SK-N-SH treated with all-trans-retinoic acid at 6 μM for 48 hours (cell line): ENCODE measurements around the gene SERINC3.

Experiments used
- ATAC-seq: fragments of 200-7000 bp; cut with Tn5 transposase; 3 replicates; pipeline ENCODE4 v1.9.1; 2020; ENCODE audit warnings: mild to moderate bottlenecking, moderate library complexity
- ARNTL ChIP-seq: fragments of 450-650 bp; formaldehyde crosslinking; IDR thresholded peaks from 2 replicates; pipeline ENCODE4 v1.5.0; 2020; ENCODE audit warnings: low read depth, mild to moderate bottlenecking, moderate library complexity, borderline replicate concordance
- BACH2 ChIP-seq: fragments of 250-450 bp; sonication (Bioruptor Pico); IDR thresholded peaks from 2 replicates; pipeline ENCODE4 v1.9.0; 2021; ENCODE audit warnings: mild to moderate bottlenecking, borderline replicate concordance
- CSDC2 ChIP-seq: fragments of 250-450 bp; sonication (Bioruptor Pico); IDR thresholded peaks from 2 replicates; pipeline ENCODE4 v1.5.0; 2020; ENCODE audit warnings: mild to moderate bottlenecking, moderate library complexity
- GLIS3 ChIP-seq: fragments of 250-450 bp; sonication (Bioruptor Pico); IDR thresholded peaks from 2 replicates; pipeline ENCODE4 v1.5.0; 2020; ENCODE audit warnings: mild to moderate bottlenecking, moderate library complexity
- ISL1 ChIP-seq: fragments of 250-450 bp; sonication (Bioruptor Pico); IDR thresholded peaks from 2 replicates; pipeline ENCODE4 v2.1.2; 2022; ENCODE audit warnings: mild to moderate bottlenecking, moderate library complexity
- OSR1 ChIP-seq: fragments of 250-450 bp; sonication (Bioruptor Pico); IDR thresholded peaks from 2 replicates; pipeline ENCODE4 v1.8.0; 2022; ENCODE audit warnings: moderate library complexity, mild to moderate bottlenecking, inconsistent platforms
- PPARA ChIP-seq: fragments of 250-450 bp; sonication (Bioruptor Pico); IDR thresholded peaks from 2 replicates; pipeline ENCODE4 v1.5.0; 2020; ENCODE audit warnings: mild to moderate bottlenecking, borderline replicate concordance
- RARB ChIP-seq: fragments of 250-450 bp; sonication (Bioruptor Pico); IDR thresholded peaks from 2 replicates; pipeline ENCODE4 v1.8.0; 2021; ENCODE audit warnings: mild to moderate bottlenecking, moderate library complexity
- TCF4 ChIP-seq: fragments of 250-450 bp; sonication (Bioruptor Pico); IDR thresholded peaks from 2 replicates; pipeline ENCODE4 v1.8.0; 2021; ENCODE audit warnings: mild to moderate bottlenecking, moderate library complexity, borderline replicate concordance
- TOX ChIP-seq: fragments of 250-450 bp; sonication (Bioruptor Pico); IDR thresholded peaks from 2 replicates; pipeline ENCODE4 v1.8.0; 2021; ENCODE audit warnings: mild to moderate bottlenecking, moderate library complexity, borderline replicate concordance
- ZC3H10 ChIP-seq: fragments of 250-450 bp; sonication (Bioruptor Pico); IDR thresholded peaks from 2 replicates; pipeline ENCODE4 v1.5.1; 2021; ENCODE audit warnings: mild to moderate bottlenecking, moderate library complexity
- ZFP3 ChIP-seq: fragments of 250-450 bp; sonication (Bioruptor Pico); IDR thresholded peaks from 2 replicates; pipeline ENCODE4 v1.5.0; 2020; ENCODE audit warnings: mild to moderate bottlenecking, moderate library complexity
- ZFP30 ChIP-seq: fragments of 450-650 bp; formaldehyde crosslinking; IDR thresholded peaks from 2 replicates; pipeline ENCODE4 v1.5.0; 2022; ENCODE audit warnings: mild to moderate bottlenecking, moderate library complexity
- ZNF565 ChIP-seq: fragments of 450-650 bp; formaldehyde crosslinking; conservative IDR thresholded peaks from 2 replicates; pipeline ENCODE4 v1.5.0; 2020; ENCODE audit warnings: low read depth, mild to moderate bottlenecking, moderate library complexity
- ZNF70 ChIP-seq: fragments of 450-650 bp; formaldehyde crosslinking; IDR thresholded peaks from 2 replicates; pipeline ENCODE4 v1.5.0; 2020; ENCODE audit warnings: mild to moderate bottlenecking, moderate library complexity
- ZNF8 ChIP-seq: fragments of 450-650 bp; formaldehyde crosslinking; IDR thresholded peaks from 2 replicates; pipeline ENCODE4 v1.5.0; 2020; ENCODE audit warnings: mild to moderate bottlenecking, moderate library complexity
- TF ChIP-seq, protein P1 (sequence below): fragments of 250-450 bp; sonication (Bioruptor Pico); IDR thresholded peaks from 2 replicates; pipeline ENCODE4 v1.5.1; 2021; ENCODE audit warnings: mild to moderate bottlenecking, moderate library complexity
- TF ChIP-seq, protein P2 (sequence below): fragments of 250-450 bp; sonication (Bioruptor Pico); IDR thresholded peaks from 2 replicates; pipeline ENCODE4 v1.5.1; 2020; ENCODE audit warnings: low read depth, mild to moderate bottlenecking, moderate library complexity
- TF ChIP-seq, protein P3 (sequence below): fragments of 250-450 bp; sonication (Bioruptor Pico); IDR thresholded peaks from 2 replicates; pipeline ENCODE4 v1.8.0; 2021; ENCODE audit warnings: low read depth, mild to moderate bottlenecking, moderate library complexity, borderline replicate concordance
- TF ChIP-seq, protein P4 (sequence below): fragments of 250-450 bp; sonication (Bioruptor Pico); IDR thresholded peaks from 2 replicates; pipeline ENCODE4 v1.5.0; 2020; ENCODE audit warnings: mild to moderate bottlenecking, moderate library complexity
- TF ChIP-seq, protein P5 (sequence below): fragments of 250-450 bp; sonication (Bioruptor Pico); IDR thresholded peaks from 2 replicates; pipeline ENCODE4 v1.8.0; 2020; ENCODE audit warnings: mild to moderate bottlenecking, moderate library complexity, borderline replicate concordance

SERINC3 gene

DNA sequence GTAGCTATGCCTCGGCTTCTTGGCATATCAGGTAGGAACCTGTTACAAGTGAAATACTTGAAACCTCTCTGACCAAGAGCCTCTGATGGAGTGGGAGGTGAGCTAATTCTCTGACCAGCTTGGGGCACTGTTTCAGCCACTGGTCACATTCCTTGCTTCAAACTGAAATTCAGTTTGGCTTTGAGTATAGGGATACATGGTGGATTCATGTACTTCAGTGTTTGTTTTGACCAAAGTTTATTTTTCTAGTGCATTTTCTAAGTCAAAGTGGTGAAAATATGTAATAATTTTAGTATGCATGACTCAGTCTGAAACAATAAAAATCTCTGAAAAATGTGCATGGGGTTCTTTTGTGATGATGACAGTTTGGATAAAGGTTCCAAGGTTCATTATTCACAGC, 27.6 kb downstream of the SERINC3 start (continued):
- TF ChIP-seq, protein P1, sequence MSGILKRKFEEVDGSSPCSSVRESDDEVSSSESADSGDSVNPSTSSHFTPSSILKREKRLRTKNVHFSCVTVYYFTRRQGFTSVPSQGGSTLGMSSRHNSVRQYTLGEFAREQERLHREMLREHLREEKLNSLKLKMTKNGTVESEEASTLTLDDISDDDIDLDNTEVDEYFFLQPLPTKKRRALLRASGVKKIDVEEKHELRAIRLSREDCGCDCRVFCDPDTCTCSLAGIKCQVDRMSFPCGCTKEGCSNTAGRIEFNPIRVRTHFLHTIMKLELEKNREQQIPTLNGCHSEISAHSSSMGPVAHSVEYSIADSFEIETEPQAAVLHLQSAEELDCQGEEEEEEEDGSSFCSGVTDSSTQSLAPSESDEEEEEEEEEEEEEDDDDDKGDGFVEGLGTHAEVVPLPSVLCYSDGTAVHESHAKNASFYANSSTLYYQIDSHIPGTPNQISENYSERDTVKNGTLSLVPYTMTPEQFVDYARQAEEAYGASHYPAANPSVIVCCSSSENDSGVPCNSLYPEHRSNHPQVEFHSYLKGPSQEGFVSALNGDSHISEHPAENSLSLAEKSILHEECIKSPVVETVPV (CRISPR knock-in tag), result no peak
- TF ChIP-seq, protein P2, sequence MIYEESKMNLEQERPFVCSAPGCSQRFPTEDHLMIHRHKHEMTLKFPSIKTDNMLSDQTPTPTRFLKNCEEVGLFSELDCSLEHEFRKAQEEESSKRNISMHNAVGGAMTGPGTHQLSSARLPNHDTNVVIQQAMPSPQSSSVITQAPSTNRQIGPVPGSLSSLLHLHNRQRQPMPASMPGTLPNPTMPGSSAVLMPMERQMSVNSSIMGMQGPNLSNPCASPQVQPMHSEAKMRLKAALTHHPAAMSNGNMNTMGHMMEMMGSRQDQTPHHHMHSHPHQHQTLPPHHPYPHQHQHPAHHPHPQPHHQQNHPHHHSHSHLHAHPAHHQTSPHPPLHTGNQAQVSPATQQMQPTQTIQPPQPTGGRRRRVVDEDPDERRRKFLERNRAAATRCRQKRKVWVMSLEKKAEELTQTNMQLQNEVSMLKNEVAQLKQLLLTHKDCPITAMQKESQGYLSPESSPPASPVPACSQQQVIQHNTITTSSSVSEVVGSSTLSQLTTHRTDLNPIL (CRISPR knock-in tag), result no peak

DNA sequence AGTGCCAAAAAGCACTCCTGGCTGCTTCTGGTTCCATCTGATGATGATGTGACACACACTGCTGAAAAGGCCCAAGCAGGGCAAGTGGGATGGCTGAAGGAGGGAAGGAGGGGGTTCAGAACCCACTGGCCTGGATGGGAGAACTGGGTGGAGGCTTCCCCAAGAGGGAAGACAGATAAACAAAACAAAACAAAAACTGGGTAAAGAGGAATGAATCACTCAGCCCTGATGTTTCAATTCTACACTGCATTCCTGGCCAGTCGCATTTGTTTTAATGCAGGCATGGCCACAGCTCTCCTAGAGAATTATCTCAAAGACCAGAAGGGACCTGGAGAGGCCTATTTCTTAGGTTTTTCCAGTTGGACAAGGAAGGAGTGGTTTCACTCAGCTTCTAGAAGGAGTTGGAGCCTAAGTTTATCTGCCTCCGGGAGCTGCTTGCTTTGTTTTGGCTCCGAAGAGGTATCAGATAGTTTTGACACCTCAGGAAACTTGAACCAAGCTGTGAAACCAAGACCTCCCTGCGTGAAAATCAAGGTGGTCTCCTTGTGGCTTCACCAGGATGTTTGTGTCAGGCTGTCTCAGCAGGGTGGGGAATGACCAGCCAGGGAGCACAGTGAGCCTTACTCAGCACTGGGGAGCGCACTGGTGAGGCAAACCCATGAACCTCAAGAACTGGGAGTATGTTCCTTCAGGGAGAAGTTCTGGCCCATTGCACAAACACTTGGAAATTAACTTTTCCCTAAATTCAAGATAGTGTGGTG, 30.1 kb downstream of the SERINC3 start:
- TF ChIP-seq CSDC2 (CRISPR knock-in tag) (no peak), ZFP30 (CRISPR knock-in tag) (no peak), PPARA (CRISPR knock-in tag) (no peak), BACH2 (CRISPR knock-in tag) (no peak), GLIS3 (CRISPR knock-in tag) (no peak), ARNTL (CRISPR knock-in tag) (no peak), ISL1 (CRISPR knock-in tag) (no peak), ZNF70 (no peak)
- TF ChIP-seq, protein P2 (CRISPR knock-in tag), result no peak
- TF ChIP-seq, protein P3, sequence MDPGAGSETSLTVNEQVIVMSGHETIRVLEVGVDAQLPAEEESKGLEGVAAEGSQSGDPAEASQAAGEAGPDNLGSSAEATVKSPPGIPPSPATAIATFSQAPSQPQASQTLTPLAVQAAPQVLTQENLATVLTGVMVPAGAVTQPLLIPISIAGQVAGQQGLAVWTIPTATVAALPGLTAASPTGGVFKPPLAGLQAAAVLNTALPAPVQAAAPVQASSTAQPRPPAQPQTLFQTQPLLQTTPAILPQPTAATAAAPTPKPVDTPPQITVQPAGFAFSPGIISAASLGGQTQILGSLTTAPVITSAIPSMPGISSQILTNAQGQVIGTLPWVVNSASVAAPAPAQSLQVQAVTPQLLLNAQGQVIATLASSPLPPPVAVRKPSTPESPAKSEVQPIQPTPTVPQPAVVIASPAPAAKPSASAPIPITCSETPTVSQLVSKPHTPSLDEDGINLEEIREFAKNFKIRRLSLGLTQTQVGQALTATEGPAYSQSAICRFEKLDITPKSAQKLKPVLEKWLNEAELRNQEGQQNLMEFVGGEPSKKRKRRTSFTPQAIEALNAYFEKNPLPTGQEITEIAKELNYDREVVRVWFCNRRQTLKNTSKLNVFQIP, result no peak
- TF ChIP-seq, protein P4, sequence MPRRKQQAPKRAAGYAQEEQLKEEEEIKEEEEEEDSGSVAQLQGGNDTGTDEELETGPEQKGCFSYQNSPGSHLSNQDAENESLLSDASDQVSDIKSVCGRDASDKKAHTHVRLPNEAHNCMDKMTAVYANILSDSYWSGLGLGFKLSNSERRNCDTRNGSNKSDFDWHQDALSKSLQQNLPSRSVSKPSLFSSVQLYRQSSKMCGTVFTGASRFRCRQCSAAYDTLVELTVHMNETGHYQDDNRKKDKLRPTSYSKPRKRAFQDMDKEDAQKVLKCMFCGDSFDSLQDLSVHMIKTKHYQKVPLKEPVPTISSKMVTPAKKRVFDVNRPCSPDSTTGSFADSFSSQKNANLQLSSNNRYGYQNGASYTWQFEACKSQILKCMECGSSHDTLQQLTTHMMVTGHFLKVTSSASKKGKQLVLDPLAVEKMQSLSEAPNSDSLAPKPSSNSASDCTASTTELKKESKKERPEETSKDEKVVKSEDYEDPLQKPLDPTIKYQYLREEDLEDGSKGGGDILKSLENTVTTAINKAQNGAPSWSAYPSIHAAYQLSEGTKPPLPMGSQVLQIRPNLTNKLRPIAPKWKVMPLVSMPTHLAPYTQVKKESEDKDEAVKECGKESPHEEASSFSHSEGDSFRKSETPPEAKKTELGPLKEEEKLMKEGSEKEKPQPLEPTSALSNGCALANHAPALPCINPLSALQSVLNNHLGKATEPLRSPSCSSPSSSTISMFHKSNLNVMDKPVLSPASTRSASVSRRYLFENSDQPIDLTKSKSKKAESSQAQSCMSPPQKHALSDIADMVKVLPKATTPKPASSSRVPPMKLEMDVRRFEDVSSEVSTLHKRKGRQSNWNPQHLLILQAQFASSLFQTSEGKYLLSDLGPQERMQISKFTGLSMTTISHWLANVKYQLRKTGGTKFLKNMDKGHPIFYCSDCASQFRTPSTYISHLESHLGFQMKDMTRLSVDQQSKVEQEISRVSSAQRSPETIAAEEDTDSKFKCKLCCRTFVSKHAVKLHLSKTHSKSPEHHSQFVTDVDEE (CRISPR knock-in tag), result no peak

DNA sequence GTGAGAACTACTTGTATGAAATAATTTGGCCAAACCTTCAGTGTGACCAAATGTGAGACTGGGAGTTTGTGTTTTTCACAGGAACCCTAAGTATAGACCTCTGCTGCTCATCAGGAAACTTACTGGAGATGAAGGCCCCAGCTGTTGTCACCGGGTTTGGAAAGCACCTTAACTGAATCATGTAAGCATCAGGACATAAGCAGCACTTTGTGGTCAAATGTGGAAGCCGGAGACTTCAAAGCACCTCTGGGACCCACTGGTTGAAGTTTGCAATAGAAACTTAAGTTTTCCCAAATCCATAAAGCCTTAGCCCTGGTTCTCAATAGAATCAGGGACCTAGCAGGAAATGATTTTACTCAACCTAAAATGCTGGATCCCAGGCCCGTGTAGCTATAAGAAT, 31.9 kb downstream of the SERINC3 start:
- ATAC-seq, result no peak
- TF ChIP-seq, protein P4 (CRISPR knock-in tag), result no peak
- TF ChIP-seq ZNF8 (CRISPR knock-in tag) (no peak), OSR1 (no peak), PPARA (CRISPR knock-in tag) (no peak), CSDC2 (CRISPR knock-in tag) (no peak), ZNF565 (no peak), ZC3H10 (CRISPR knock-in tag) (no peak), ZFP3 (CRISPR knock-in tag) (no peak), ZNF70 (no peak), RARB (CRISPR knock-in tag) (no peak), TCF4 (CRISPR knock-in tag) (no peak), TOX (CRISPR knock-in tag) (no peak)
- TF ChIP-seq, protein P3, result no peak
- TF ChIP-seq, protein P5, sequence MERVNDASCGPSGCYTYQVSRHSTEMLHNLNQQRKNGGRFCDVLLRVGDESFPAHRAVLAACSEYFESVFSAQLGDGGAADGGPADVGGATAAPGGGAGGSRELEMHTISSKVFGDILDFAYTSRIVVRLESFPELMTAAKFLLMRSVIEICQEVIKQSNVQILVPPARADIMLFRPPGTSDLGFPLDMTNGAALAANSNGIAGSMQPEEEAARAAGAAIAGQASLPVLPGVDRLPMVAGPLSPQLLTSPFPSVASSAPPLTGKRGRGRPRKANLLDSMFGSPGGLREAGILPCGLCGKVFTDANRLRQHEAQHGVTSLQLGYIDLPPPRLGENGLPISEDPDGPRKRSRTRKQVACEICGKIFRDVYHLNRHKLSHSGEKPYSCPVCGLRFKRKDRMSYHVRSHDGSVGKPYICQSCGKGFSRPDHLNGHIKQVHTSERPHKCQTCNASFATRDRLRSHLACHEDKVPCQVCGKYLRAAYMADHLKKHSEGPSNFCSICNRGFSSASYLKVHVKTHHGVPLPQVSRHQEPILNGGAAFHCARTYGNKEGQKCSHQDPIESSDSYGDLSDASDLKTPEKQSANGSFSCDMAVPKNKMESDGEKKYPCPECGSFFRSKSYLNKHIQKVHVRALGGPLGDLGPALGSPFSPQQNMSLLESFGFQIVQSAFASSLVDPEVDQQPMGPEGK (CRISPR knock-in tag), result no peak

More for the DNA sequence above, 30.1 kb downstream of the SERINC3 start:
- ATAC-seq, result no peak
